PC-3 (cell line): Measurements from ENCODE around the gene MIPEP.

Source experiments
- EZH2 ChIP-seq: fragments of 300-600 bp; sonication (generic); IDR thresholded peaks from one replicate; pipeline ENCODE4 v1.6.1; 2017; ENCODE audit warnings: antibody characterized with exemption, mild to moderate bottlenecking, low read length; ENCODE audit not compliant: unreplicated experiment
- EZH2phosphoT487 ChIP-seq: fragments of 300-600 bp; sonication (generic); IDR thresholded peaks from 2 replicates; pipeline ENCODE4 v1.6.1; 2018; ENCODE audit warnings: mild to moderate bottlenecking, antibody characterized with exemption, low read length, borderline replicate concordance
- TF ChIP-seq, protein P1 (sequence below): fragments of 300-600 bp; sonication (generic); conservative IDR thresholded peaks from 2 replicates; pipeline ENCODE4 v1.5.1; 2017; ENCODE audit warnings: antibody characterized with exemption, low read depth, mild to moderate bottlenecking, low read length

DNA sequence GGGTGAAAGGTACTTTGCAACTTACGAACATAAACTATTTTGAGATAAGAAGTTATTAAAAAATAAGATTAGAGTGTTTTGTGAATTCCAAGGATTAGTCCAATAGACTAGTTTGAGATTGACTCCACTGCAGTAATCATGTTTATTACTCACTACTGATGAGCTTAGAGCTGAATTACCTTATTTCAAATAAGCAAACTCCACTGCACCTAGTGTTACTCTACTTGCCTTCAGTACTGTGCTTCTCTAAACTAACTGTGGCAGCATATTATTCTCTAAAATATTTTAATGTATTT, 111.7 kb downstream of the MIPEP start:
- TF ChIP-seq, protein P1, sequence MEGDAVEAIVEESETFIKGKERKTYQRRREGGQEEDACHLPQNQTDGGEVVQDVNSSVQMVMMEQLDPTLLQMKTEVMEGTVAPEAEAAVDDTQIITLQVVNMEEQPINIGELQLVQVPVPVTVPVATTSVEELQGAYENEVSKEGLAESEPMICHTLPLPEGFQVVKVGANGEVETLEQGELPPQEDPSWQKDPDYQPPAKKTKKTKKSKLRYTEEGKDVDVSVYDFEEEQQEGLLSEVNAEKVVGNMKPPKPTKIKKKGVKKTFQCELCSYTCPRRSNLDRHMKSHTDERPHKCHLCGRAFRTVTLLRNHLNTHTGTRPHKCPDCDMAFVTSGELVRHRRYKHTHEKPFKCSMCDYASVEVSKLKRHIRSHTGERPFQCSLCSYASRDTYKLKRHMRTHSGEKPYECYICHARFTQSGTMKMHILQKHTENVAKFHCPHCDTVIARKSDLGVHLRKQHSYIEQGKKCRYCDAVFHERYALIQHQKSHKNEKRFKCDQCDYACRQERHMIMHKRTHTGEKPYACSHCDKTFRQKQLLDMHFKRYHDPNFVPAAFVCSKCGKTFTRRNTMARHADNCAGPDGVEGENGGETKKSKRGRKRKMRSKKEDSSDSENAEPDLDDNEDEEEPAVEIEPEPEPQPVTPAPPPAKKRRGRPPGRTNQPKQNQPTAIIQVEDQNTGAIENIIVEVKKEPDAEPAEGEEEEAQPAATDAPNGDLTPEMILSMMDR = no peak
- TF ChIP-seq EZH2 (no peak), EZH2phosphoT487 (no peak)
